Caco-2 (cell line): Measurements from ENCODE around the gene PRIM1. TPM values are rescaled to one million over a fixed set of nuclear protein-coding genes. Genes with fewer than 3 reads are reported as not detected.
"Not testable (repeated sequence)": the region's sequence is repeated elsewhere in the genome, so short reads cannot be mapped to it uniquely, and the experiment has no call there.

Source experiments
- BruUV-seq: library from RNA; stranded (reverse); fragments of 400-500 nt; replicated peaks from 2 replicates; lab custom pipeline; 2021; lab: Mats Ljungman, UMichigan
- CTCF ChIA-PET: fragments of 300-600 bp; sonication (Branson Sonifier 250); formaldehyde crosslinking; loops from one replicate; lab custom pipeline; 2022; ENCODE audit warnings: antibody characterized with exemption; lab: Charles Lee
- POLR2A ChIA-PET: fragments of 300-600 bp; sonication (Branson Sonifier 250); formaldehyde crosslinking; loops from one replicate; lab custom pipeline; 2022; ENCODE audit warnings: antibody characterized with exemption; lab: Charles Lee
- DNase-seq, 2 experiments: peaks; one replicate each; pipeline versions ENCODE4 v3.0.0 to v3.0.0-alpha.2; 2020 to 2022
- H3K27me3 ChIP-seq: replicated peaks from 2 replicates; pipeline ENCODE4 v1.6.0; 2011; ENCODE audit warnings: low read length; ENCODE audit not compliant: control insufficient read depth, insufficient read depth
- H3K36me3 ChIP-seq: 2 replicates; pipeline ENCODE4 v1.5.1; 2011; ENCODE audit warnings: low read length; ENCODE audit not compliant: control insufficient read depth, insufficient read depth
- H3K4me1 ChIP-seq: fragments of 250-450 bp; sonication (Bioruptor Pico); 2 replicates; pipeline ENCODE4 v1.5.1; 2020; ENCODE audit warnings: mild to moderate bottlenecking
- H3K4me3 ChIP-seq: 2 replicates; pipeline ENCODE4 v1.5.1; 2011; ENCODE audit warnings: low read depth, mild to moderate bottlenecking, control low read depth, low read length
- H3K9me3 ChIP-seq: fragments of 250-450 bp; sonication (Bioruptor Pico); 2 replicates; pipeline ENCODE4 v1.5.1; 2020; ENCODE audit warnings: mild to moderate bottlenecking, moderate library complexity
- H3K27ac Mint-ChIP-seq: one replicate; pipeline ENCODE4 v1.8.0; 2022; ENCODE audit warnings: mixed read lengths; ENCODE audit not compliant: unreplicated experiment
- H3K27me3 Mint-ChIP-seq: one replicate; pipeline ENCODE4 v1.8.0; 2022; ENCODE audit warnings: mixed read lengths; ENCODE audit not compliant: insufficient read depth, unreplicated experiment
- H3K36me3 Mint-ChIP-seq: one replicate; pipeline ENCODE4 v1.8.0; 2022; ENCODE audit warnings: mild to moderate bottlenecking, mixed read lengths; ENCODE audit not compliant: insufficient read depth, unreplicated experiment
- H3K4me1 Mint-ChIP-seq: one replicate; pipeline ENCODE4 v1.8.0; 2022; ENCODE audit warnings: low read depth, mixed read lengths; ENCODE audit not compliant: unreplicated experiment
- H3K4me3 Mint-ChIP-seq: one replicate; pipeline ENCODE4 v1.8.0; 2022; ENCODE audit warnings: mild to moderate bottlenecking, moderate library complexity, mixed read lengths; ENCODE audit not compliant: unreplicated experiment
- H3K9me3 Mint-ChIP-seq: one replicate; pipeline ENCODE4 v1.8.0; 2022; ENCODE audit warnings: mixed read lengths; ENCODE audit not compliant: unreplicated experiment
- intact Hi-C: fragments of 100-400 bp; cut with micrococcal nuclease; formaldehyde crosslinking; loops from one replicate; pipeline ENCODE4 v1.10.0; 2022; ENCODE audit not compliant: unreplicated experiment
- total RNA-seq: library from RNA; stranded (reverse); gene quantifications from 2 replicates; pipeline ENCODE4 v1.2.3, GENCODE V29; 2022
- TF ChIP-seq, protein P1 (sequence below), 2 experiments: fragments of 200-600 bp in 1 of 2; IDR thresholded peaks; 1 replicate in 1 of 2; 2 replicates in 1 of 2; pipeline versions ENCODE4 v1.5.1 to v1.8.0; 2011 to 2022; ENCODE audit warnings: antibody characterized with exemption in 1 of 2, control low read depth in 1 of 2, inconsistent platforms in 1 of 2, low read depth in 1 of 2, low read length in 1 of 2, mild to moderate bottlenecking in 1 of 2, moderate library complexity in 1 of 2; ENCODE audit not compliant: insufficient read depth in 1 of 2, severe bottlenecking in 1 of 2, unreplicated experiment in 1 of 2

The PRIM1 gene
- total RNA-seq, 1 experiment from 2014 or later: 38.0 TPM

DNA sequence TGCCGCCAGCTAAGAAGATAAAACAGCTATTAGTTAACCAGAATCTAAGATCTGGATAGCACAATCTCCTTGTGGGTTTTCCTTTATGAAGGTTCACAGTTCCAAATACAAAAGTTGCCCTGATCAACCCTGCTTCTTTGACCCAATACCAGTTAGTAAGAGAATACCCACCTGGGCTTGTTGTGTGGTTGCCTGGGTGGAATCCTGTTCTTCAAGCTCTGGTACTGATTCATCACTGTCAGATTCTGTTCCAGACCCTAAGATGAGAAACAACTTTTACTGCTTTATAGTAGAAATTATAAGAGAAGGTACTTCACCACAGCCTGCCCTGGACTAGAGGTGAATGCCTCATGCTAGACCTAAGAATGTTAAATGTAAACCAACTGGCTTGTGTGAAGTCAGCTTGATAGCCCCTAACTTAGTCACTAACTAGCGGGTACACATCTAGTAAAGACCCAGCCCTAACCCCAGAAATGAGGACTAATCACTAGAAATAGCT, 37.6 kb downstream of the PRIM1 start:
- Histone ChIP-seq H3K4me1 (0 out of 2 replicates have a peak, but pooled peaks cover 3% of the 10 kb centered on the region), H3K4me3 (no peak overlapping the region), H3K27me3 (no peaks in the 10 kb centered on the region), H3K9me3 (no peaks in the 10 kb centered on the region), H3K36me3 (no peaks in the 10 kb centered on the region; the same call in none of the 2 replicates)
- TF ChIP-seq, protein P1, sequence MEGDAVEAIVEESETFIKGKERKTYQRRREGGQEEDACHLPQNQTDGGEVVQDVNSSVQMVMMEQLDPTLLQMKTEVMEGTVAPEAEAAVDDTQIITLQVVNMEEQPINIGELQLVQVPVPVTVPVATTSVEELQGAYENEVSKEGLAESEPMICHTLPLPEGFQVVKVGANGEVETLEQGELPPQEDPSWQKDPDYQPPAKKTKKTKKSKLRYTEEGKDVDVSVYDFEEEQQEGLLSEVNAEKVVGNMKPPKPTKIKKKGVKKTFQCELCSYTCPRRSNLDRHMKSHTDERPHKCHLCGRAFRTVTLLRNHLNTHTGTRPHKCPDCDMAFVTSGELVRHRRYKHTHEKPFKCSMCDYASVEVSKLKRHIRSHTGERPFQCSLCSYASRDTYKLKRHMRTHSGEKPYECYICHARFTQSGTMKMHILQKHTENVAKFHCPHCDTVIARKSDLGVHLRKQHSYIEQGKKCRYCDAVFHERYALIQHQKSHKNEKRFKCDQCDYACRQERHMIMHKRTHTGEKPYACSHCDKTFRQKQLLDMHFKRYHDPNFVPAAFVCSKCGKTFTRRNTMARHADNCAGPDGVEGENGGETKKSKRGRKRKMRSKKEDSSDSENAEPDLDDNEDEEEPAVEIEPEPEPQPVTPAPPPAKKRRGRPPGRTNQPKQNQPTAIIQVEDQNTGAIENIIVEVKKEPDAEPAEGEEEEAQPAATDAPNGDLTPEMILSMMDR (IDR thresholded peaks at IDR 0.05; ENCODE audit: insufficient read depth in 1 of 2, low read depth in 1 of 2, low read length in 1 of 2, severe bottlenecking in 1 of 2, unreplicated experiment in 1 of 2): no peak
- no peak overlapping the region for H3K27ac Mint-ChIP-seq
- ChIA-PET POLR2A (no interaction called here), CTCF (no interaction called here)
- H3K9me3 Mint-ChIP-seq: no peaks in the 10 kb centered on the region
- H3K4me1 Mint-ChIP-seq: peaks cover 9% of the 10 kb centered on the region
- no peak overlapping the region for H3K4me3 Mint-ChIP-seq
- no peak for DNase-seq
- intact Hi-C loops: no loop called here
- H3K27me3 Mint-ChIP-seq: no peaks in the 10 kb centered on the region
- H3K36me3 Mint-ChIP-seq: peaks cover 81% of the 10 kb centered on the region
- no TSS peak for BruUV-seq

DNA sequence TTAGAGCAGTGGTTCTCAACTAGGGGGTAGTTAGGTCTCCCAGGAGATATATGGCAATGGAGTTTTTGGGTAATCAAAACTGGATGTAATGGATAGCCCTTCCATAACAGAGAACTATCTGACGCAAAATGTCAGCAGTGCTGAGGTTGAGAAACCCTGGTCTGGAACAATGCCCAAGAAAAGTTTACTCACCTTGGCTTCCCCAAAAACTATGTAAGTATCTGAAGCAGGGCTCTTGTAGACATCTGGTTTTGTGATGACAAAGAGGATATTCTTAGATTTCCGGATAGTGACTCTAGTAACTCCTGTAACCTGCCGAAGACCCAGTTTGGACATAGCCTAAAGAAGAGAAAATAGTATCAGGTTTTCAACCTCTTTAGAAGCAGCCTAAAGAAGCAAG, 38.8 kb downstream of the PRIM1 start:
- Mint-ChIP-seq H3K4me3 (no peak overlapping the region), H3K36me3 (peaks cover 70% of the 10 kb centered on the region), H3K9me3 (no peaks in the 10 kb centered on the region), H3K4me1 (no peaks in the 10 kb centered on the region), H3K27me3 (no peaks in the 10 kb centered on the region), H3K27ac (no peak overlapping the region)
- DNase-seq: no peak
- no peaks in the 10 kb centered on the region for H3K4me1 ChIP-seq
- TF ChIP-seq, protein P1 (IDR thresholded peaks at IDR 0.05; ENCODE audit: insufficient read depth in 1 of 2, low read depth in 1 of 2, low read length in 1 of 2, severe bottlenecking in 1 of 2, unreplicated experiment in 1 of 2): no peak
- no peak overlapping the region for H3K4me3 ChIP-seq
- H3K36me3 ChIP-seq: no peaks in the 10 kb centered on the region; the same call in none of the 2 replicates
- intact Hi-C loops: no loop called here
- BruUV-seq: no TSS peak
- no peaks in the 10 kb centered on the region for H3K27me3 ChIP-seq
- CTCF ChIA-PET: interaction anchor here (0.6 kb wide), 1 partner anchor 55 kb away, joined by 6 read pairs; no protein-coding TSS in a partner anchor
- POLR2A ChIA-PET: no interaction called here
- H3K9me3 ChIP-seq: no peaks in the 10 kb centered on the region

GRCh38 chr12:56709759-56710376, 42.3 kb downstream of the PRIM1 start:
- H3K4me3 Mint-ChIP-seq: no peak overlapping the region
- no peaks in the 10 kb centered on the region for H3K27me3 Mint-ChIP-seq
- no peaks in the 10 kb centered on the region for H3K9me3 Mint-ChIP-seq
- no peak for DNase-seq
- no peak overlapping the region for H3K4me3 ChIP-seq
- BruUV-seq: no TSS peak
- peaks cover 45% of the 10 kb centered on the region for H3K36me3 Mint-ChIP-seq
- CTCF ChIA-PET: interaction anchor here (0.7 kb wide), 1 partner anchor 21 kb away, joined by 6 read pairs; the partner anchor contains the start of gene PTGES3
- intact Hi-C loops: no loop called here
- no peaks in the 10 kb centered on the region for H3K9me3 ChIP-seq
- POLR2A ChIA-PET: interaction anchor here (1.2 kb wide), 1 partner anchor 22 kb away, joined by 4 read pairs; the partner anchor contains the start of gene PTGES3
- H3K27ac Mint-ChIP-seq: no peak overlapping the region
- H3K27me3 ChIP-seq: no peaks in the 10 kb centered on the region
- H3K4me1 Mint-ChIP-seq: no peaks in the 10 kb centered on the region
- TF ChIP-seq, protein P1 (IDR thresholded peaks at IDR 0.05; ENCODE audit: insufficient read depth in 1 of 2, low read depth in 1 of 2, low read length in 1 of 2, severe bottlenecking in 1 of 2, unreplicated experiment in 1 of 2): no peak
- H3K4me1 ChIP-seq: no peaks in the 10 kb centered on the region
- H3K36me3 ChIP-seq: no peaks in the 10 kb centered on the region; the same call in 1 of the 2 replicates

GRCh38 chr12:56704522-56704921, 47.6 kb downstream of the PRIM1 start:
- BruUV-seq, DNase-seq, H3K4me1 ChIP-seq, H3K36me3 ChIP-seq, H3K9me3 Mint-ChIP-seq, H3K4me3 Mint-ChIP-seq, H3K27me3 ChIP-seq, H3K4me3 ChIP-seq, H3K4me1 Mint-ChIP-seq, H3K27me3 Mint-ChIP-seq, H3K9me3 ChIP-seq, CTCF ChIA-PET, H3K36me3 Mint-ChIP-seq, intact Hi-C loops, H3K27ac Mint-ChIP-seq: not testable (repeated sequence)
- POLR2A ChIA-PET: interaction anchor here (0.6 kb wide), 1 partner anchor 9 kb away, joined by 3 read pairs; no protein-coding TSS in a partner anchor
